Measurements from ENCODE around the gene CHAT. TPM values are rescaled to one million over a fixed set of nuclear protein-coding genes. Genes with fewer than 3 reads are reported as not detected.

The CHAT gene
- total RNA-seq, 2 donors from 2014 or later, result 0.40 TPM; not detected in 1

- TF ChIP-seq POLR2A (IDR thresholded peaks at IDR 0.05) (no peak), CTCF (IDR thresholded peaks at IDR 0.05) (no peak), POLR2AphosphoS5 (IDR thresholded peaks at IDR 0.05) (no peak)
- DNase-seq (ENCODE audit: low spot score), result no peak
- Histone ChIP-seq H3K4me3 (no peak overlapping the region), H3K36me3 (no peaks in the 10 kb centered on the region), H3K4me1 (replicated peaks) (no peaks in the 10 kb centered on the region), H3K9me3 (no peaks in the 10 kb centered on the region), H3K27me3 (replicated peaks; ENCODE audit: insufficient read depth) (peaks cover 19% of the 10 kb centered on the region), H3K27ac (no peak overlapping the region)
- WGBS, result 71% methylated on average over 2 of the region's 2 CpGs
- intact Hi-C loops (cut with DNase I), result no loop called here
These were observed 5.0 kb downstream of the CHAT start for GRCh38 chr10:49618821-49619220.

- 44% methylated on average over 10 of the region's 10 CpGs for WGBS
- Histone ChIP-seq H3K27me3 (replicated peaks; ENCODE audit: insufficient read depth) (peaks cover 11% of the 10 kb centered on the region), H3K4me1 (replicated peaks) (no peaks in the 10 kb centered on the region), H3K27ac (no peak overlapping the region), H3K9me3 (no peaks in the 10 kb centered on the region), H3K4me3 (no peak overlapping the region), H3K36me3 (no peaks in the 10 kb centered on the region)
- no peak for DNase-seq (ENCODE audit: low spot score)
- intact Hi-C loops (cut with DNase I), result no loop called here
- TF ChIP-seq CTCF (IDR thresholded peaks at IDR 0.05), result no peak
- no peak for TF ChIP-seq POLR2A (IDR thresholded peaks at IDR 0.05)
- no peak for TF ChIP-seq POLR2AphosphoS5 (IDR thresholded peaks at IDR 0.05)
These were observed 5.8 kb downstream of the CHAT start for GRCh38 chr10:49619613-49620012.

GRCh38 chr10:49620286-49620810, 6.5 kb downstream of the CHAT start:
- 75% methylated on average over 12 of the region's 12 CpGs for WGBS
- DNase-seq (ENCODE audit: low spot score), result no peak
- Histone ChIP-seq H3K36me3 (no peaks in the 10 kb centered on the region), H3K27me3 (replicated peaks; ENCODE audit: insufficient read depth) (peaks cover 7% of the 10 kb centered on the region), H3K9me3 (no peaks in the 10 kb centered on the region), H3K4me3 (no peak overlapping the region), H3K27ac (no peak overlapping the region), H3K4me1 (replicated peaks) (no peaks in the 10 kb centered on the region)
- intact Hi-C loops (cut with DNase I), result no loop called here
- TF ChIP-seq CTCF (IDR thresholded peaks at IDR 0.05) (no peak), POLR2AphosphoS5 (IDR thresholded peaks at IDR 0.05) (no peak), POLR2A (IDR thresholded peaks at IDR 0.05) (no peak)

- TF ChIP-seq POLR2AphosphoS5 (IDR thresholded peaks at IDR 0.05), result no peak
- TF ChIP-seq POLR2A (IDR thresholded peaks at IDR 0.05), result no peak
- TF ChIP-seq CTCF (IDR thresholded peaks at IDR 0.05), result no peak
- intact Hi-C loops (cut with DNase I), result no loop called here
- Histone ChIP-seq H3K4me3 (no peak overlapping the region), H3K27ac (no peak overlapping the region), H3K4me1 (replicated peaks) (no peaks in the 10 kb centered on the region), H3K9me3 (no peaks in the 10 kb centered on the region), H3K27me3 (replicated peaks; ENCODE audit: insufficient read depth) (peaks cover 4% of the 10 kb centered on the region), H3K36me3 (no peaks in the 10 kb centered on the region)
- no peak for DNase-seq (ENCODE audit: low spot score)
- WGBS, result 44% methylated on average over 6 of the region's 6 CpGs
These were observed 7.1 kb downstream of the CHAT start for GRCh38 chr10:49620841-49621378.

GRCh38 chr10:49621561-49621960, 7.7 kb downstream of the CHAT start:
- Histone ChIP-seq H3K4me3 (no peak overlapping the region), H3K4me1 (replicated peaks) (no peaks in the 10 kb centered on the region), H3K9me3 (no peaks in the 10 kb centered on the region), H3K27ac (no peak overlapping the region), H3K27me3 (replicated peaks; ENCODE audit: insufficient read depth) (no peaks in the 10 kb centered on the region), H3K36me3 (no peaks in the 10 kb centered on the region)
- WGBS, result 41% methylated on average over 6 of the region's 6 CpGs
- intact Hi-C loops (cut with DNase I), result no loop called here
- no peak for TF ChIP-seq CTCF (IDR thresholded peaks at IDR 0.05)
- no peak for TF ChIP-seq POLR2AphosphoS5 (IDR thresholded peaks at IDR 0.05)
- no peak for TF ChIP-seq POLR2A (IDR thresholded peaks at IDR 0.05)
- DNase-seq (ENCODE audit: low spot score), result no peak
